HEK293 (cell line): Measurements from ENCODE around the gene LYZL4.

Experiments used
- CTCF ChIA-PET: fragments of 350-600 bp; formaldehyde crosslinking; extraction: SDS; loops from one replicate; lab custom pipeline; 2021; ENCODE audit warnings: antibody characterized with exemption; lab: Yijun Ruan, JAX
- POLR2A ChIA-PET: fragments of 300-600 bp; formaldehyde crosslinking; extraction: SDS; loops from one replicate; lab custom pipeline; 2020; ENCODE audit warnings: antibody characterized with exemption, inconsistent platforms; lab: Yijun Ruan, JAX
- H3K27ac ChIP-seq: fragments of 200-500 bp; sonication (Bioruptor generic); 2 replicates; pipeline ENCODE4 v1.5.1; 2014; ENCODE audit warnings: low read depth, low read length, control low read depth, inconsistent platforms; ENCODE audit errors: extremely low read depth
- H3K36me3 ChIP-seq, 2 experiments: fragments of 200-500 bp in 1 of 2; sonication (Bioruptor generic) in 1 of 2; 1 replicate in 1 of 2; 2 replicates in 1 of 2; pipeline ENCODE4 v1.5.1; 2014 to 2017; ENCODE audit warnings: inconsistent platforms in 2 of 2, low read length in 2 of 2; ENCODE audit not compliant: control insufficient read depth in 2 of 2, insufficient read depth in 1 of 2
- H3K4me1 ChIP-seq: fragments of 200-500 bp; sonication (Bioruptor generic); 2 replicates; pipeline ENCODE4 v1.5.1; 2014; ENCODE audit warnings: mild to moderate bottlenecking, low read length, inconsistent platforms; ENCODE audit not compliant: control insufficient read depth, insufficient read depth
- H3K4me3 ChIP-seq: 2 replicates; pipeline ENCODE4 v1.5.1; 2011; ENCODE audit warnings: low read depth, mild to moderate bottlenecking, control low read depth, low read length, moderate library complexity
- H3K9me3 ChIP-seq: fragments of 200-500 bp; sonication (Bioruptor generic); 2 replicates; pipeline ENCODE4 v1.5.1; 2014; ENCODE audit warnings: low read depth, low read length, inconsistent platforms; ENCODE audit not compliant: control insufficient read depth, insufficient read depth
- HOXA7 ChIP-seq: sonication (generic); formaldehyde crosslinking; IDR thresholded peaks from 2 replicates; pipeline ENCODE4 v1.8.1; 2022; ENCODE audit warnings: missing genetic modification reagents, borderline replicate concordance
- OSR2 ChIP-seq: fragments of 450-650 bp; formaldehyde crosslinking; IDR thresholded peaks from 2 replicates; pipeline ENCODE4 v1.5.1; 2016; ENCODE audit warnings: missing biosample characterization, missing genetic modification characterization
- PRDM2 ChIP-seq: fragments of 450-650 bp; formaldehyde crosslinking; IDR thresholded peaks from 2 replicates; pipeline ENCODE4 v1.5.1; 2016; ENCODE audit warnings: missing biosample characterization, missing genetic modification characterization, borderline replicate concordance
- PRDM4 ChIP-seq: fragments of 450-650 bp; formaldehyde crosslinking; IDR thresholded peaks from 2 replicates; pipeline ENCODE4 v1.5.1; 2017; ENCODE audit warnings: missing biosample characterization, missing genetic modification characterization
- WT1 ChIP-seq: fragments of 450-650 bp; formaldehyde crosslinking; IDR thresholded peaks from 2 replicates; pipeline ENCODE4 v1.5.1; 2016; ENCODE audit warnings: missing biosample characterization, missing genetic modification characterization
- ZNF121 ChIP-seq: fragments of 450-650 bp; formaldehyde crosslinking; IDR thresholded peaks from 2 replicates; pipeline ENCODE4 v1.5.1; 2016; ENCODE audit warnings: missing biosample characterization, missing genetic modification characterization
- ZNF169 ChIP-seq: fragments of 450-650 bp; formaldehyde crosslinking; IDR thresholded peaks from 2 replicates; pipeline ENCODE4 v1.5.1; 2016; ENCODE audit warnings: missing biosample characterization, missing genetic modification characterization
- ZNF26 ChIP-seq: fragments of 450-650 bp; formaldehyde crosslinking; IDR thresholded peaks from 2 replicates; pipeline ENCODE4 v1.5.1; 2016; ENCODE audit warnings: missing biosample characterization, missing genetic modification characterization
- ZNF274 ChIP-seq, 2 experiments: fragments of 200-500 bp in 1 of 2; fragments of 450-650 bp in 1 of 2; sonication (Bioruptor generic) in 1 of 2; formaldehyde crosslinking in 1 of 2; IDR thresholded peaks; 2 replicates each; pipeline versions ENCODE4 v1.5.1 to v1.6.1; 2014 to 2016; ENCODE audit warnings: borderline replicate concordance in 1 of 2, inconsistent platforms in 1 of 2, low read length in 1 of 2, missing biosample characterization in 1 of 2, missing genetic modification characterization in 1 of 2
- ZNF324 ChIP-seq: fragments of 450-650 bp; formaldehyde crosslinking; IDR thresholded peaks from 2 replicates; pipeline ENCODE4 v1.5.1; 2016; ENCODE audit warnings: missing biosample characterization, missing genetic modification characterization
- ZNF350 ChIP-seq: fragments of 450-650 bp; formaldehyde crosslinking; IDR thresholded peaks from 2 replicates; pipeline ENCODE4 v1.5.0; 2017; ENCODE audit warnings: missing biosample characterization, mild to moderate bottlenecking, missing genetic modification characterization
- ZNF354C ChIP-seq: fragments of 450-650 bp; formaldehyde crosslinking; IDR thresholded peaks from 2 replicates; pipeline ENCODE4 v1.5.1; 2016; ENCODE audit warnings: missing biosample characterization, missing genetic modification characterization, low read depth, borderline replicate concordance
- ZNF433 ChIP-seq: fragments of 450-650 bp; formaldehyde crosslinking; IDR thresholded peaks from 2 replicates; pipeline ENCODE4 v1.5.1; 2016; ENCODE audit warnings: missing biosample characterization, missing genetic modification characterization, low read depth
- ZNF548 ChIP-seq: fragments of 450-650 bp; formaldehyde crosslinking; IDR thresholded peaks from 2 replicates; pipeline ENCODE4 v1.5.1; 2016; ENCODE audit warnings: missing biosample characterization, missing genetic modification characterization
- ZNF561 ChIP-seq: fragments of 450-650 bp; IDR thresholded peaks from 2 replicates; pipeline ENCODE4 v1.5.1; 2018; ENCODE audit warnings: missing biosample characterization, missing genetic modification characterization, borderline replicate concordance
- ZNF596 ChIP-seq: fragments of 450-650 bp; IDR thresholded peaks from 2 replicates; pipeline ENCODE4 v1.5.0; 2018; ENCODE audit warnings: missing biosample characterization, mild to moderate bottlenecking, missing genetic modification characterization, moderate library complexity
- ZNF626 ChIP-seq: fragments of 450-650 bp; sonication (Bioruptor Pico); formaldehyde crosslinking; IDR thresholded peaks from 2 replicates; pipeline ENCODE4 v1.5.1; 2018; ENCODE audit warnings: missing biosample characterization, missing genetic modification characterization, inconsistent platforms
- ZNF776 ChIP-seq: fragments of 450-650 bp; formaldehyde crosslinking; IDR thresholded peaks from 2 replicates; pipeline ENCODE4 v1.5.0; 2017; ENCODE audit warnings: missing biosample characterization, missing genetic modification characterization, borderline replicate concordance
- ZSCAN23 ChIP-seq: fragments of 450-650 bp; formaldehyde crosslinking; IDR thresholded peaks from 2 replicates; pipeline ENCODE4 v1.5.1; 2016; ENCODE audit warnings: missing biosample characterization, missing genetic modification characterization
- ZSCAN5A ChIP-seq: fragments of 450-650 bp; formaldehyde crosslinking; IDR thresholded peaks from 2 replicates; pipeline ENCODE4 v1.5.1; 2016; ENCODE audit warnings: missing biosample characterization, missing genetic modification characterization

LYZL4 gene

GRCh38 chr3:42456211-42456610 is 45.8 kb upstream of the LYZL4 start (continued):
- no peak for TF ChIP-seq PRDM2 (tag by site-specific recombination)
- TF ChIP-seq, all 188 proteins: peak for 0

- CTCF ChIA-PET, result interaction anchor here (1.1 kb wide), 1 partner anchor 95 kb away, joined by 3 read pairs; no protein-coding TSS in a partner anchor
Measured at GRCh38 chr3:42451546-42452230, 41.3 kb upstream of the LYZL4 start.

More at GRCh38 chr3:42451546-42452230, 41.3 kb upstream of the LYZL4 start:
- TF ChIP-seq ZNF26 (tag by site-specific recombination) (no peak), PRDM4 (tag by site-specific recombination) (no peak), ZNF169 (tag by site-specific recombination) (no peak), ZSCAN23 (tag by site-specific recombination) (no peak), ZNF776 (tag by site-specific recombination) (no peak), HOXA7 (no peak), ZNF433 (tag by site-specific recombination) (no peak), ZNF548 (tag by site-specific recombination) (no peak), ZNF561 (no peak), ZNF596 (no peak), ZNF626 (tag by site-specific recombination) (no peak), ZNF350 (tag by site-specific recombination) (no peak), ZNF324 (tag by site-specific recombination) (no peak), ZNF274 (IDR thresholded peaks at IDR 0.05; ENCODE audit: low read length) (no peak), ZNF274 (tag by site-specific recombination; IDR thresholded peaks at IDR 0.05; ENCODE audit: borderline replicate concordance) (no peak), ZSCAN5A (tag by site-specific recombination) (no peak), ZNF354C (no peak), ZNF121 (tag by site-specific recombination) (no peak), OSR2 (tag by site-specific recombination) (no peak), WT1 (no peak)
- TF ChIP-seq, all 188 proteins: peak for 0
- no peak overlapping the region for H3K27ac ChIP-seq
- no peaks in the 10 kb centered on the region for H3K36me3 ChIP-seq
- no peaks in the 10 kb centered on the region for H3K9me3 ChIP-seq
- no peaks in the 10 kb centered on the region for H3K4me1 ChIP-seq
- no peak overlapping the region for H3K4me3 ChIP-seq
- POLR2A ChIA-PET, result no interaction called here
